ENCODE results near the gene C4BPA.

The C4BPA gene

DNA sequence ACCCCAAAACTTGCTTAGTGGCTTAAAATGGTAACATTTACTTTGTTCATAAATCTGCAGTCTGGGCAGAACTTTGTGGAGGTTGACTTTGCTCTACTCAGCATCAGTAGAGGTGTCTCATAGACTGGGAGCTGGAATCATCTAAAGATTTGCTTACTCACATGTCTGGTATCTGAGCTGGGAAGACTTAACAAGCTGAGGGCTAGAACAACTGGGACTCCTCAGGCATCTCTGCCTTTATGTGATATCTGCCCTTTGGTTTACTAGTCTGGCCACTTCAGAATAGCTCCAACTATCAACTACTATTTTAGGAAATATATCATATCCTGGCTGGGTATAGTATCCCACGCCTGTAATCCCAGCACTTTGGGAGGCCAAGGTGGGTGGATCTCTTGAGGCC is 82.5 kb downstream of the C4BPA start:
- Histone ChIP-seq H3K4me3 (ENCODE audit: extremely low read depth, insufficient read depth, low read length, poor library complexity, severe bottlenecking) (no peak overlapping the region), H3K9me3 (ENCODE audit: control insufficient read depth, low read length) (no peaks in the 10 kb centered on the region), H3K4me1 (ENCODE audit: control insufficient read depth, insufficient read depth, low read length, poor library complexity, severe bottlenecking) (no peaks in the 10 kb centered on the region), H3K36me3 (ENCODE audit: control insufficient read depth, insufficient read depth, low read length) (no peaks in the 10 kb centered on the region), H3K27ac (ENCODE audit: low read depth, low read length, severe bottlenecking) (no peak overlapping the region)
- WGBS, 2 experiments (ENCODE audit: insufficient coverage in 2 of 2), result no CpG with 5 or more reads among the region's 1 CpG

DNA sequence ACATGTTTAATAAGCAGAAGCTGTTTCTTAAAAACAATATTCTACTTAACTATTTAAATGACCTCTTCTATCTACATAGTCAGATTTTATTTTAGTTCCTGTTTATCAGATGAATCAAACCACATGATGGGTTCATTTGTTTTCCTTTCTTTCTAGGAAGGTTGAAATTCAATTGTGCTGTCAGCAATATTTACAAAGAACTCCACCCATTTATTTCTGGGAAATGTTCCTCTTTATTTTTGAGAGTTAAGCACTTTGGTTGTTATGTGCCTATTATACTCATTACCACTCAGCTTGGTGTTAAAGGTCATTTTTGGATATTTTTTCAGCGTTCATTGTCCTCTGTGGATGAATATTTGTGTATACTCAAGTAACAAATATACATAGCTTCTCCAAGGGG is 84.9 kb downstream of the C4BPA start:
- Histone ChIP-seq H3K4me3 (ENCODE audit: extremely low read depth, insufficient read depth, low read length, poor library complexity, severe bottlenecking) (no peak overlapping the region), H3K27ac (ENCODE audit: low read depth, low read length, severe bottlenecking) (no peak overlapping the region), H3K36me3 (ENCODE audit: control insufficient read depth, insufficient read depth, low read length) (no peaks in the 10 kb centered on the region), H3K9me3 (ENCODE audit: control insufficient read depth, low read length) (no peaks in the 10 kb centered on the region), H3K4me1 (ENCODE audit: control insufficient read depth, insufficient read depth, low read length, poor library complexity, severe bottlenecking) (no peaks in the 10 kb centered on the region)
- no CpG with 5 or more reads among the region's 1 CpG for WGBS, 2 experiments (ENCODE audit: insufficient coverage in 2 of 2)

DNA sequence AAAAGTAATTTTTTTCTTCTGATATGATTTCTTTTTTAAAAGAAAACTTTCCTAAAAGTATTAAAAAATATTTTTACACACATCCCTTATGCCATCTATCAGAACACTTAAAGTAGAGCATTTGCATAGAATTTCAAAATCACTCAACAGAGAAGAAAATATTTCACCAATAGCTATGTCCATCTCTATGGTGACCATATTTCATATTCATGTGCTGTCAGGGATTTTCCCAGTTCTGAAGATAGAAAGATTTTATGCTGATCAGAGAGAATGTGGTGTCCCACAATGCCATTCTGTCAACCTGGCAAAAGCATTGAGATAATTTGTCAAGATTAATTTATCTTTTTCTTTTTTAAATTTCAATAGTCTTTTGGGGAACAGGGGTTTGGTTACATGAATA is 87.0 kb downstream of the C4BPA start:
- Histone ChIP-seq H3K4me3 (ENCODE audit: extremely low read depth, insufficient read depth, low read length, poor library complexity, severe bottlenecking) (no peak overlapping the region), H3K36me3 (ENCODE audit: control insufficient read depth, insufficient read depth, low read length) (no peaks in the 10 kb centered on the region), H3K27ac (ENCODE audit: low read depth, low read length, severe bottlenecking) (no peak overlapping the region), H3K4me1 (ENCODE audit: control insufficient read depth, insufficient read depth, low read length, poor library complexity, severe bottlenecking) (no peaks in the 10 kb centered on the region), H3K9me3 (ENCODE audit: control insufficient read depth, low read length) (no peaks in the 10 kb centered on the region)

DNA sequence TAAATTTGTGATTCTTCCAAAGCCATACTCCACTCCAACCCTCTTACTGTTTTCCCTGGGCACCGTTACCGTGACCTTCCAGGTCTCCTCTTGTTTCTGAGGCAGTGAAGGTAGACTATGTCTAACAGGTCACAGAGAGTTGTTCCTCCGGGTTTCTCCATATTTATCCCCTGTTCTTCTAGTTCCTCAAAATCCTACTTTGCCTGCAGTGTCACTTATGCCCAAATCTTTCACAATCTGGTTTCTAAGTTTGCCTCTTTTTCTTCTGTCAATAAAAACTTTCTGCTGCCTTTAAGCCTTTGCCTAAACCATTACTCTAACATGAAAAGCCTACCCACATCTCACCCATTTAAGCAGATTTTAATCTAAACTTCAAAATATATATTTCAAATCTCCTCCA is 87.7 kb downstream of the C4BPA start:
- 90% methylated on average over 3 of the region's 3 CpGs; no CpG with 5 or more reads in 1 of the 2 experiments for WGBS, 2 experiments (ENCODE audit: insufficient coverage in 2 of 2)
- Histone ChIP-seq H3K9me3 (ENCODE audit: control insufficient read depth, low read length) (no peaks in the 10 kb centered on the region), H3K4me3 (ENCODE audit: extremely low read depth, insufficient read depth, low read length, poor library complexity, severe bottlenecking) (no peak overlapping the region), H3K36me3 (ENCODE audit: control insufficient read depth, insufficient read depth, low read length) (no peaks in the 10 kb centered on the region), H3K4me1 (ENCODE audit: control insufficient read depth, insufficient read depth, low read length, poor library complexity, severe bottlenecking) (no peaks in the 10 kb centered on the region), H3K27ac (ENCODE audit: low read depth, low read length, severe bottlenecking) (no peak overlapping the region)

DNA sequence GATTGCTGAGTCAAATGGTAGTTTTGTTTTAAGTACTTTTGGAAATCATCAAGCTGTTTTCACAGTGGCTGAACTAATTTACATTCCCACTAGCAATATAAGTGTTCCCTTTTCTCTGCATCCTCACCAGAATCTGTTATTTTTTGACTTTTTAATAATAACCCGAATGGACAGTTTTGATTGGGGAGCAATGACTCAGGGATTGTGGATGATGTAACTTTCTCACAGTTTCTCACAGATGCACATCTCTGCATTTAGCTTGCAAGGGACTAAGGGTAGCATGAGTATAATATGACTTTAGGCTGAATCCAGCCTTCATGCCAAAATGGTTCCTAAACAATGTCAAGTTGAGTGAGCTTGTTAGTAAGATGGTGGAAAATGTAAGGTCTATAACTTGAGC is 90.2 kb downstream of the C4BPA start:
- no peaks in the 10 kb centered on the region for H3K36me3 ChIP-seq (ENCODE audit: control insufficient read depth, insufficient read depth, low read length)
- no peaks in the 10 kb centered on the region for H3K4me1 ChIP-seq (ENCODE audit: control insufficient read depth, insufficient read depth, low read length, poor library complexity, severe bottlenecking)
- H3K27ac ChIP-seq (ENCODE audit: low read depth, low read length, severe bottlenecking), result no peak overlapping the region
- no peak overlapping the region for H3K4me3 ChIP-seq (ENCODE audit: extremely low read depth, insufficient read depth, low read length, poor library complexity, severe bottlenecking)
- WGBS, 2 experiments (ENCODE audit: insufficient coverage in 2 of 2), result 100% methylated on average over 1 of the region's 1 CpG; no CpG with 5 or more reads in 1 of the 2 experiments
- H3K9me3 ChIP-seq (ENCODE audit: control insufficient read depth, low read length), result no peaks in the 10 kb centered on the region

Data from mesodermal cell (in vitro differentiated cells).